HL-60 (cell line): ENCODE measurements around the gene ALKBH5.

Source experiments
- POLR2AphosphoS5 ChIP-seq: IDR thresholded peaks from 2 replicates; pipeline ENCODE4 v1.6.1; 2012; ENCODE audit warnings: low read depth
- REST ChIP-seq: IDR thresholded peaks from 2 replicates; pipeline ENCODE4 v1.6.1; 2012; ENCODE audit warnings: low read depth; ENCODE audit not compliant: insufficient replicate concordance
- TF ChIP-seq, protein P1 (sequence below): IDR thresholded peaks from one replicate; pipeline ENCODE4 v1.5.1; 2011; ENCODE audit warnings: low read length, control low read depth, inconsistent platforms; ENCODE audit not compliant: insufficient read depth

DNA sequence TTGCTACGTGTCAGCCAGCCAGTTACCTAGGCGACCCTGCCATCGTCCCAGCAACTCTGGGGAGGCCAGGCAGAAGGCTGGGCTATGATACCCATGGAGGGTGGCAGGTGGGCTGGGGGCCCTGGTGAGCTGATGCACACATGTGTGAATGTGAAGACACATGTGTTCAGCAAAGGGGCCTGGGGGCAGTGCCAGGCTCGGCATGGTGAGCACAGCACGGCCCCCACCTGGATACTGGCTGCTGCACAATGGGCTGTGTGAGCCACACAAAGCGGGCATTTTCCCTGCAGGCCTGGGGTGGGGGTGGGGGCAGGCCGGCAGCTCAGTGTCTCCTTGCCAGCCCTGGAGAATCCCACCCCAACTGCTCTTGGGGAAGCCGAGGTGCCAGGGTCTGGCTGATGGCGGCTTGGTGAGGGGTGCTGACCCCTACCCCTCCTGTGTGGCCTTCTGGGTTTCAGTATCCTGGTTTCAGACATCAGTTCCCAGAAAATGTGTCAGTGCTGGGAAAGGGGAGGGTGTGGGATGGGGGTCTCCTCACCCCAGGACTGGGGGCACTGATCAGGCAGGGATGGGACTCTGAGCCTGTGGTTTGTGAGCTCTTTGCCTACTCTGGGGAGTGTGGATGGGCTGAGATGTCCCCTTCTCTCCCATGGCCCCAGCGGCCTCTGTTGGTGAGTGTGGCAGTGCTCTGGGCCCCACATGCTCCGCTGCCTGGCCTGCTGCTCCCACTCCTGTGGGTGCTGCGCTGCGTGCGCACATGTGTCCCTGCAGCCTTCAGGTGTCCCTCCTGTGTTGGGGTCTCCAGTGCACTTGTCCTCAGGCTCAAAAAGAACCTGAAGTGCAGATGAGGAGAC lies 46.9 kb downstream of the ALKBH5 start:
- TF ChIP-seq, protein P1, sequence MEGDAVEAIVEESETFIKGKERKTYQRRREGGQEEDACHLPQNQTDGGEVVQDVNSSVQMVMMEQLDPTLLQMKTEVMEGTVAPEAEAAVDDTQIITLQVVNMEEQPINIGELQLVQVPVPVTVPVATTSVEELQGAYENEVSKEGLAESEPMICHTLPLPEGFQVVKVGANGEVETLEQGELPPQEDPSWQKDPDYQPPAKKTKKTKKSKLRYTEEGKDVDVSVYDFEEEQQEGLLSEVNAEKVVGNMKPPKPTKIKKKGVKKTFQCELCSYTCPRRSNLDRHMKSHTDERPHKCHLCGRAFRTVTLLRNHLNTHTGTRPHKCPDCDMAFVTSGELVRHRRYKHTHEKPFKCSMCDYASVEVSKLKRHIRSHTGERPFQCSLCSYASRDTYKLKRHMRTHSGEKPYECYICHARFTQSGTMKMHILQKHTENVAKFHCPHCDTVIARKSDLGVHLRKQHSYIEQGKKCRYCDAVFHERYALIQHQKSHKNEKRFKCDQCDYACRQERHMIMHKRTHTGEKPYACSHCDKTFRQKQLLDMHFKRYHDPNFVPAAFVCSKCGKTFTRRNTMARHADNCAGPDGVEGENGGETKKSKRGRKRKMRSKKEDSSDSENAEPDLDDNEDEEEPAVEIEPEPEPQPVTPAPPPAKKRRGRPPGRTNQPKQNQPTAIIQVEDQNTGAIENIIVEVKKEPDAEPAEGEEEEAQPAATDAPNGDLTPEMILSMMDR: no peak
- TF ChIP-seq REST (no peak), POLR2AphosphoS5 (no peak)
